ENCODE data around the gene RPLP1. TPM values are rescaled to one million over a fixed set of nuclear protein-coding genes. Genes with fewer than 3 reads are reported as not detected.

Gene RPLP1
- total and polyA plus RNA-seq, 4 donors = 43.6 to 1,480 (median 918) TPM

- no peak for DNase-seq (ENCODE audit: low read depth in 4 of 6, low spot score in 6 of 6)
- Histone ChIP-seq H3K4me1 (ENCODE audit: control insufficient read depth, insufficient read depth, low read length) (peaks cover 21% of the 10 kb centered on the region), H3K27me3 (ENCODE audit: control insufficient read depth, insufficient read depth, low read length) (peaks cover 2% of the 10 kb centered on the region), H3K9me3 (ENCODE audit: control insufficient read depth, insufficient read depth, low read length) (no peaks in the 10 kb centered on the region), H3K4me3 (ENCODE audit: low read depth, low read length) (peak overlapping the region; percentile 73), H3K27ac (ENCODE audit: low read depth, low read length) (peak overlapping the region; percentile 99), H3K36me3 (ENCODE audit: control insufficient read depth, insufficient read depth, low read length) (peaks cover 7% of the 10 kb centered on the region)
- WGBS (ENCODE audit: insufficient coverage) = 0% methylated on average over 5 of the region's 13 CpGs
Measured at GRCh38 chr15:69463182-69463756, 10.7 kb downstream of the RPLP1 start.

GRCh38 chr15:69465253-69465652 is 12.6 kb downstream of the RPLP1 start:
- no peak overlapping the region for H3K27ac ChIP-seq (ENCODE audit: low read depth, low read length)
- no peak overlapping the region for H3K4me3 ChIP-seq (ENCODE audit: low read depth, low read length)
- H3K4me1 ChIP-seq (ENCODE audit: control insufficient read depth, insufficient read depth, low read length) = peaks cover 21% of the 10 kb centered on the region
- WGBS (ENCODE audit: insufficient coverage) = no CpG with 5 or more reads among the region's 1 CpG
- H3K36me3 ChIP-seq (ENCODE audit: control insufficient read depth, insufficient read depth, low read length) = peaks cover 5% of the 10 kb centered on the region
- no peaks in the 10 kb centered on the region for H3K9me3 ChIP-seq (ENCODE audit: control insufficient read depth, insufficient read depth, low read length)
- peaks cover 2% of the 10 kb centered on the region for H3K27me3 ChIP-seq (ENCODE audit: control insufficient read depth, insufficient read depth, low read length)
- no peak for DNase-seq (ENCODE audit: low read depth in 4 of 6, low spot score in 6 of 6)

- WGBS (ENCODE audit: insufficient coverage) = no CpG with 5 or more reads among the region's 2 CpGs
- Histone ChIP-seq H3K9me3 (ENCODE audit: control insufficient read depth, insufficient read depth, low read length) (no peaks in the 10 kb centered on the region), H3K4me1 (ENCODE audit: control insufficient read depth, insufficient read depth, low read length) (peaks cover 19% of the 10 kb centered on the region)
Measured at GRCh38 chr15:69466733-69467132, 14.1 kb downstream of the RPLP1 start.

GRCh38 chr15:69467636-69468035 is 15.0 kb downstream of the RPLP1 start:
- Histone ChIP-seq H3K4me1 (ENCODE audit: control insufficient read depth, insufficient read depth, low read length) (peaks cover 11% of the 10 kb centered on the region), H3K27ac (ENCODE audit: low read depth, low read length) (no peak overlapping the region), H3K27me3 (ENCODE audit: control insufficient read depth, insufficient read depth, low read length) (peaks cover 2% of the 10 kb centered on the region), H3K9me3 (ENCODE audit: control insufficient read depth, insufficient read depth, low read length) (no peaks in the 10 kb centered on the region), H3K4me3 (ENCODE audit: low read depth, low read length) (no peak overlapping the region), H3K36me3 (ENCODE audit: control insufficient read depth, insufficient read depth, low read length) (peaks cover 3% of the 10 kb centered on the region)
- no peak for DNase-seq (ENCODE audit: low read depth in 4 of 6, low spot score in 6 of 6)
- 69% methylated on average over 6 of the region's 11 CpGs for WGBS (ENCODE audit: insufficient coverage)

More at GRCh38 chr15:69466733-69467132, 14.1 kb downstream of the RPLP1 start:
- H3K36me3 ChIP-seq (ENCODE audit: control insufficient read depth, insufficient read depth, low read length) = peaks cover 3% of the 10 kb centered on the region
- no peak overlapping the region for H3K4me3 ChIP-seq (ENCODE audit: low read depth, low read length)
- H3K27ac ChIP-seq (ENCODE audit: low read depth, low read length) = no peak overlapping the region
- no peak for DNase-seq (ENCODE audit: low read depth in 4 of 6, low spot score in 6 of 6)
- H3K27me3 ChIP-seq (ENCODE audit: control insufficient read depth, insufficient read depth, low read length) = peaks cover 2% of the 10 kb centered on the region

GRCh38 chr15:69468241-69469121 is 15.9 kb downstream of the RPLP1 start:
- peaks cover 2% of the 10 kb centered on the region for H3K27me3 ChIP-seq (ENCODE audit: control insufficient read depth, insufficient read depth, low read length)
- peaks cover 3% of the 10 kb centered on the region for H3K36me3 ChIP-seq (ENCODE audit: control insufficient read depth, insufficient read depth, low read length)
- H3K9me3 ChIP-seq (ENCODE audit: control insufficient read depth, insufficient read depth, low read length) = no peaks in the 10 kb centered on the region
- 74% methylated on average over 8 of the region's 19 CpGs for WGBS (ENCODE audit: insufficient coverage)
- H3K27ac ChIP-seq (ENCODE audit: low read depth, low read length) = no peak overlapping the region
- peak in 1 of 6 donors; percentile 30 for DNase-seq (ENCODE audit: low read depth in 4 of 6, low spot score in 6 of 6)
- H3K4me1 ChIP-seq (ENCODE audit: control insufficient read depth, insufficient read depth, low read length) = peaks cover 4% of the 10 kb centered on the region
- no peak overlapping the region for H3K4me3 ChIP-seq (ENCODE audit: low read depth, low read length)

GRCh38 chr15:69469467-69470201 is 17.0 kb downstream of the RPLP1 start:
- 96% methylated on average over 8 of the region's 8 CpGs for WGBS (ENCODE audit: insufficient coverage)
- no peak overlapping the region for H3K27ac ChIP-seq (ENCODE audit: low read depth, low read length)

GRCh38 chr15:69472046-69472445 is 19.4 kb downstream of the RPLP1 start:
- Histone ChIP-seq H3K4me3 (ENCODE audit: low read depth, low read length) (no peak overlapping the region), H3K36me3 (ENCODE audit: control insufficient read depth, insufficient read depth, low read length) (peaks cover 3% of the 10 kb centered on the region), H3K27me3 (ENCODE audit: control insufficient read depth, insufficient read depth, low read length) (peaks cover 2% of the 10 kb centered on the region), H3K4me1 (ENCODE audit: control insufficient read depth, insufficient read depth, low read length) (peaks cover 3% of the 10 kb centered on the region), H3K9me3 (ENCODE audit: control insufficient read depth, insufficient read depth, low read length) (no peaks in the 10 kb centered on the region), H3K27ac (ENCODE audit: low read depth, low read length) (no peak overlapping the region)
- DNase-seq (ENCODE audit: low read depth in 4 of 6, low spot score in 6 of 6) = no peak
- 100% methylated on average over 1 of the region's 5 CpGs for WGBS (ENCODE audit: insufficient coverage)

More at GRCh38 chr15:69469467-69470201, 17.0 kb downstream of the RPLP1 start:
- Histone ChIP-seq H3K9me3 (ENCODE audit: control insufficient read depth, insufficient read depth, low read length) (no peaks in the 10 kb centered on the region), H3K4me1 (ENCODE audit: control insufficient read depth, insufficient read depth, low read length) (no peaks in the 10 kb centered on the region), H3K36me3 (ENCODE audit: control insufficient read depth, insufficient read depth, low read length) (peaks cover 3% of the 10 kb centered on the region), H3K27me3 (ENCODE audit: control insufficient read depth, insufficient read depth, low read length) (peaks cover 2% of the 10 kb centered on the region), H3K4me3 (ENCODE audit: low read depth, low read length) (no peak overlapping the region)
- DNase-seq (ENCODE audit: low read depth in 4 of 6, low spot score in 6 of 6) = no peak

GRCh38 chr15:69472562-69472961 is 19.9 kb downstream of the RPLP1 start:
- WGBS (ENCODE audit: insufficient coverage) = 9% methylated on average over 1 of the region's 6 CpGs

GRCh38 chr15:69474291-69474690 is 21.7 kb downstream of the RPLP1 start:
- no peak for DNase-seq (ENCODE audit: low read depth in 4 of 6, low spot score in 6 of 6)
- H3K4me3 ChIP-seq (ENCODE audit: low read depth, low read length) = no peak overlapping the region

More at GRCh38 chr15:69472562-69472961, 19.9 kb downstream of the RPLP1 start:
- Histone ChIP-seq H3K27me3 (ENCODE audit: control insufficient read depth, insufficient read depth, low read length) (no peaks in the 10 kb centered on the region), H3K36me3 (ENCODE audit: control insufficient read depth, insufficient read depth, low read length) (peaks cover 3% of the 10 kb centered on the region), H3K4me3 (ENCODE audit: low read depth, low read length) (no peak overlapping the region), H3K4me1 (ENCODE audit: control insufficient read depth, insufficient read depth, low read length) (peaks cover 3% of the 10 kb centered on the region), H3K27ac (ENCODE audit: low read depth, low read length) (no peak overlapping the region), H3K9me3 (ENCODE audit: control insufficient read depth, insufficient read depth, low read length) (no peaks in the 10 kb centered on the region)
- DNase-seq (ENCODE audit: low read depth in 4 of 6, low spot score in 6 of 6) = no peak

More at GRCh38 chr15:69474291-69474690, 21.7 kb downstream of the RPLP1 start:
- no peaks in the 10 kb centered on the region for H3K9me3 ChIP-seq (ENCODE audit: control insufficient read depth, insufficient read depth, low read length)
- no peaks in the 10 kb centered on the region for H3K27me3 ChIP-seq (ENCODE audit: control insufficient read depth, insufficient read depth, low read length)
- WGBS (ENCODE audit: insufficient coverage) = 80% methylated on average over 4 of the region's 5 CpGs
- peaks cover 3% of the 10 kb centered on the region for H3K36me3 ChIP-seq (ENCODE audit: control insufficient read depth, insufficient read depth, low read length)
- H3K4me1 ChIP-seq (ENCODE audit: control insufficient read depth, insufficient read depth, low read length) = peaks cover 13% of the 10 kb centered on the region
- H3K27ac ChIP-seq (ENCODE audit: low read depth, low read length) = no peak overlapping the region

Measured in spinal cord (tissue), 10 donors.